ENCODE results near the gene DRD2.

The DRD2 gene

DNA sequence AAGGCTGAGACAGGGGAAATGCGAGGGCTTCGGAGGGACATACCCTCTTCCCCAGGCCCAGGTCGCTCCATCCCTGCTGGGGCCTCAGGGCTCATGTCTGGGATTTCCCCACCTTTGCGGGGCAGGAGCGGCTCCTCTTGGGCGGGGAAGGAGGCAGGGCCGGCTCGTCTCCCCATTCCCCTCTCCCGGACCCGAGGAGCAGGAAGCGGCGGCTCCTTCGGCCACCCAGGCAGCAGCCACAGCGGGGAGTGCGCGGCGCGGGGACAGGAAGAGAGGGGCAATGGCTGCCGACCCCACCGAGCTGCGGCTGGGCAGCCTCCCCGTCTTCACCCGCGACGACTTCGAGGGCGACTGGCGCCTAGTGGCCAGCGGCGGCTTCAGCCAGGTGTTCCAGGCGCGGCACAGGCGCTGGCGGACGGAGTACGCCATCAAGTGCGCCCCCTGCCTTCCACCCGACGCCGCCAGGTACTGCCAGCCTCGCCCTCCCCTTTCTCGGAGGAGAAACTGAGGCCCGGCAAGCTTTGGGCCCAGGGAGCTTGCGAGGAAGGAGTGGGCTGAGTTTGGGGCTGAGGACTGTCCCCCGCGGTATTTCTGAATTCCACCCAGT lies 87.5 kb downstream of the DRD2 start, which contains the start of gene ANKK1:
Gene ANKK1, plus strand, starts transcription at position 175 of the 607 bp plus-strand sequence. Its CDS starts 106 bp downstream, at position 281.
- Histone ChIP-seq H3K4me3 (peak within 1 kb of the TSS; percentile 52), H3K27ac (no peak within 1 kb of the TSS)
- peak; percentile 64 for DNase-seq (ENCODE audit: low spot score)
- TF ChIP-seq, protein P1, sequence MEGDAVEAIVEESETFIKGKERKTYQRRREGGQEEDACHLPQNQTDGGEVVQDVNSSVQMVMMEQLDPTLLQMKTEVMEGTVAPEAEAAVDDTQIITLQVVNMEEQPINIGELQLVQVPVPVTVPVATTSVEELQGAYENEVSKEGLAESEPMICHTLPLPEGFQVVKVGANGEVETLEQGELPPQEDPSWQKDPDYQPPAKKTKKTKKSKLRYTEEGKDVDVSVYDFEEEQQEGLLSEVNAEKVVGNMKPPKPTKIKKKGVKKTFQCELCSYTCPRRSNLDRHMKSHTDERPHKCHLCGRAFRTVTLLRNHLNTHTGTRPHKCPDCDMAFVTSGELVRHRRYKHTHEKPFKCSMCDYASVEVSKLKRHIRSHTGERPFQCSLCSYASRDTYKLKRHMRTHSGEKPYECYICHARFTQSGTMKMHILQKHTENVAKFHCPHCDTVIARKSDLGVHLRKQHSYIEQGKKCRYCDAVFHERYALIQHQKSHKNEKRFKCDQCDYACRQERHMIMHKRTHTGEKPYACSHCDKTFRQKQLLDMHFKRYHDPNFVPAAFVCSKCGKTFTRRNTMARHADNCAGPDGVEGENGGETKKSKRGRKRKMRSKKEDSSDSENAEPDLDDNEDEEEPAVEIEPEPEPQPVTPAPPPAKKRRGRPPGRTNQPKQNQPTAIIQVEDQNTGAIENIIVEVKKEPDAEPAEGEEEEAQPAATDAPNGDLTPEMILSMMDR (IDR thresholded peaks at IDR 0.05) = no peak

DNA sequence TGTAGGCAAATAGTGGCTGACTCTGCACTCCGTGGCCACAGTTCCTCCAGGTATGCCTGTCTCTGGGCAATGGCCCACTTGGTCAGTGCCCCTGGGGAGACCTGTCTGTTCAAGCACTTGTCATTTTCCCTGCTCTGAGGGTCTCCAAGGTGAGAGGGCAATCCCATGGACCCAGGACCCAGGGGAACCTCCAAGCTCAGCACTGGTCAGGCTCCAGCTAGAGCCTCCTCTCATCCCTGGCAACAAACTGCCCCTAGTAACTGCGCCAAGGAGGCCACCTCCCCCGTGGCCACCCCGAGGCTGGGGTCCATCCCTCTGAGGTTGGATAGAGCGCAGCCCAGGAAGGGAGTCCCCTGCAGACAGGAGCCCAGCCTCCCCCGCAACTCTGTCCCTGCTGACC lies 88.3 kb downstream of the DRD2 start:
- peak; percentile 72 for DNase-seq (ENCODE audit: low spot score)
- Histone ChIP-seq H3K27ac (no peak overlapping the region), H3K4me3 (no peak overlapping the region)
- TF ChIP-seq, protein P1 (IDR thresholded peaks at IDR 0.05) = no peak

DNA sequence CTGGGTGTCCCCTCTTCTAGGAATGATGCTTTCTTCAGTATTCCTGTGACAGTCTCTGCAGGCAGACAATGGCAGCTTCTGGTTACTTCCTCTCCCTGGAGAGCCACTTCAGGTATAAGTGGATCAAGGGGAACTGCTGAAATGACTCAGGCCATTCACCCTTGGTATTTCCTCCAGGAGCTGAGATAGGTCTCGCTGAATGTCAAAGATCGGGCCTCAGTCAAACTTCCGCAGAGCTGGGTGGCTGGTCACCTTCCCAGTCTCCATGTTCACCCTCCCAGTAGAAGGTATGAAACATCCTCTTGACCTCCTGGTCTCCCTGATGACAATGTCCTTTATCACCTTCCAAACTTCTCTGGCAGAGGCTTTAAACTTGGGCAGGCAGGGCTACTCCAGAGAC lies 89.4 kb downstream of the DRD2 start:
- H3K4me3 ChIP-seq = no peak overlapping the region
- TF ChIP-seq, protein P1 (IDR thresholded peaks at IDR 0.05) = no peak
- no peak overlapping the region for H3K27ac ChIP-seq
- peak; percentile 60 for DNase-seq (ENCODE audit: low spot score)

DNA sequence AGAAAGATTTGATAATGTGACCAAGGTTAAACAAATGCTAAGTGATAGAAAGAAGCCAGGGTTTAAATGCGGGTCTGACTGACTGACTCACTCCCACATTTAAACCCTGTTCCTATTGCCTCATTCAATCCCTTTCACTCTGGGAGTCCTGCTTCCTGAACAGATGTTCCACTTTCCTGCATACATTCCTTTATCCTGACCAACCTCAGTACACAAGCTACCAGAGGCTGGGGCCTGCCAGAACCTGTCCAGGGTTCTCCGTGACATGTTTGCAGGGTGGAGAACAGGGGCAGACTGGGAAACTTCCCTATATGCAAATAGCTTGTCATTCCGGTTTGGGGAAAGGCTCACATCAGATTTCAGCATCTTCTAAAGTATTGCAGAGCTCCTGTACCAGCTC lies 90.6 kb downstream of the DRD2 start:
- TF ChIP-seq, protein P1 (IDR thresholded peaks at IDR 0.05) = no peak
- Histone ChIP-seq H3K4me3 (no peak overlapping the region), H3K27ac (no peak overlapping the region)
- DNase-seq (ENCODE audit: low spot score) = no peak

DNA sequence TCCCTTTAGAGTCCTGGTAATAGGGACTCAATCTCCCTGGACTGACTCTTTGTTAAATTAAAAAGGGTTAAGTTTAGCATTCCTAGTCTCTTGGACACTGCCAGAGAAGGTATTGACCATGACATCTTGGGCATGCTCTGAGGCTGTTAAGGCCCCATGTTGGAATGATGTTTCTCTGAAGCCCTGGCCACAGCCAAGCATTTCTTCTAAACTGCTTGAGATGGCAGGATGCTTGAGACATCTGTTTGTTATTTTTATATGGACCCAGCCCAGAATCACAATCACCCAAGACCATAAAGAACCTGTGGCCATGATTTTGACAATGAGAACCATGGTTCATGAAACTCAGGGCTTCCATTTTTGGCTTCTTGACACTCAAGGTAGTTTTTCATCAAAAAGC lies 93.1 kb downstream of the DRD2 start:
- DNase-seq (ENCODE audit: low spot score) = no peak
- TF ChIP-seq, protein P1 (IDR thresholded peaks at IDR 0.05) = no peak
- H3K27ac ChIP-seq = no peak overlapping the region
- no peak overlapping the region for H3K4me3 ChIP-seq

DNA sequence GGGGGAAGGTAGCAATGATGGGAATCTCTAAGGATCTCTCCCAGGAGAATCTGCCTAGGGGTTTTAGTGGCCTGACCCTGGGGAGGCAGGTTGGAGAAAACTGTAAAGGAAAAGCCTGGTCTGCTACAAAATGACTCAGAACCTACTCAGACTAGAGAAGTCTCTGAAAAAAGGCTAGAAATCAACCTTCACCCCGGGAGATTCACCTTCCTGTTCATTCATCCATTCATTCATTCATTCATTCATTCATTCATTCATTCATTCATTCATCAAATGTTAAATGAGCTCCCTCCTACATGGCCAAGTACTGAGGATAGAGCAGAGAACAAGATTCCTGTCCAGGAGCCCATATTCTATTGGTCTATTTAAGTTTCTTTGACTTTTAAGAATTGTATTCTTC lies 96.5 kb downstream of the DRD2 start:
- H3K4me3 ChIP-seq = no peak overlapping the region
- no peak for DNase-seq (ENCODE audit: low spot score)
- TF ChIP-seq, protein P1 (IDR thresholded peaks at IDR 0.05) = no peak
- no peak overlapping the region for H3K27ac ChIP-seq

DNA sequence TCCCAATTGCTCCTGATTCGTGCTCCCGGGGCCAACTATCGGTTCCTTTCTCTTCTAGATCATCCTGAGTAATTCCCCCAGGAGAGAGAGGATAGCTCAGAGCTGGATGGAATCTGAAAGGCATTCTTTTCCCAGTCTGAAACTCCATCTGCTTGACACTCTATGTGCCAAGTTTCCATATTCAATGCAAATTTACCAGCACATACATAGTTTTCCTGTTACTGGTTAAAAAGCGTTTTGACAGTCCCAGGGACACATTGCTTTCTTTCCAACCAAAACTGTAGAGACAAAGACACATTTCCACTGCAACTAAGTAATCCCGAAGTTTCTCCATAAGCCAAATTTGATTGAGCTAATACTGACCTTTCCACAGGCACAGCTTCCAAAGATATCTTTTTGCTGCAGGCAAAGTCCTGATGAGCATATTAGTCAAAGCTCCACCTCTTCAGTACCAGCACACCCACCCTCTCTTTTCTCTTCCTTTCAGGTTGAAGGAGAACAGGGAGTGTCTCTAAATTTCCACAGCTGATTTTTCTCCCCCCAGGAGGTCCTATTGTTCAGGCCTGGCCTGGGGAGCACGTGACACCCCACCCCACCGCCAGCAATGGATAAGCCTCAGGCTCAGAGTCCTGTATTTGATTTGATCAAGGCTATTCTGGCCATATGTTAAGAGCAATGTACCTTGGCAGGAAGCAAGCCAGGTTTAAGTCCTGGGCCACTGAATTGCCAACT lies 97.4 kb downstream of the DRD2 start:
- no peak overlapping the region for H3K27ac ChIP-seq
- TF ChIP-seq, protein P1 (IDR thresholded peaks at IDR 0.05) = no peak
- DNase-seq (ENCODE audit: low spot score) = no peak
- no peak overlapping the region for H3K4me3 ChIP-seq
